HepG2 (cell line): ENCODE results near the gene ADAMTSL4. TPM values are rescaled to one million over a fixed set of nuclear protein-coding genes. Genes with fewer than 3 reads are reported as not detected.
A peak's percentile ranks its signal among the peaks of the same experiment; 100 is the strongest.

Experiments used
- AGO1 ChIP-seq: fragments of 200-400 bp; formaldehyde crosslinking; IDR thresholded peaks from 2 replicates; pipeline ENCODE4 v1.6.1; 2017; ENCODE audit warnings: mild to moderate bottlenecking, low read depth, low read length, moderate library complexity; ENCODE audit not compliant: poor library complexity, severe bottlenecking
- ATF4 ChIP-seq, 2 experiments: fragments of 450-650 bp in 1 of 2; sonication (generic) in 1 of 2; formaldehyde crosslinking; IDR thresholded peaks; 2 replicates each; pipeline versions ENCODE4 v1.5.0 to v1.8.0; 2020 to 2022; ENCODE audit warnings: mild to moderate bottlenecking in 1 of 2, missing genetic modification reagents in 1 of 2
- CREM ChIP-seq, 2 experiments: sonication (generic) in 1 of 2; formaldehyde crosslinking in 1 of 2; IDR thresholded peaks; 2 replicates each; pipeline versions ENCODE4 v1.4.0 to v1.6.1; 2016 to 2020; ENCODE audit warnings: antibody characterized with exemption in 1 of 2, mild to moderate bottlenecking in 1 of 2, missing genetic modification reagents in 1 of 2
- ESRRA ChIP-seq: sonication (generic); formaldehyde crosslinking; IDR thresholded peaks from 2 replicates; pipeline ENCODE4 v1.5.1; 2020; ENCODE audit warnings: mild to moderate bottlenecking, low read depth, missing genetic modification reagents
- FOXP1 ChIP-seq, 2 experiments: fragments of 450-650 bp in 1 of 2; IDR thresholded peaks; 2 replicates each; pipeline ENCODE4 v1.6.1; 2017 to 2018; ENCODE audit warnings: antibody characterized with exemption in 1 of 2
- KAT7 ChIP-seq: IDR thresholded peaks from 2 replicates; pipeline ENCODE4 v1.6.1; 2018; ENCODE audit warnings: borderline replicate concordance, missing compliant biosample characterization
- MAX ChIP-seq: IDR thresholded peaks from 2 replicates; pipeline ENCODE4 v1.6.1; 2012; ENCODE audit warnings: inconsistent platforms
- SRSF1 ChIP-seq: fragments of 200-400 bp; formaldehyde crosslinking; optimal IDR thresholded peaks from 2 replicates; pipeline ENCODE3; 2017; ENCODE audit warnings: mild to moderate bottlenecking, low read depth, low read length, moderate library complexity
- TOPORS ChIP-seq: sonication (generic); formaldehyde crosslinking; IDR thresholded peaks from 2 replicates; pipeline ENCODE4 v1.8.0; 2023; ENCODE audit warnings: mild to moderate bottlenecking, missing genetic modification reagents
- ZBTB42 ChIP-seq: sonication (generic); formaldehyde crosslinking; IDR thresholded peaks from 2 replicates; pipeline ENCODE4 v1.5.0; 2020; ENCODE audit warnings: mild to moderate bottlenecking, missing genetic modification reagents
- ZNF232 ChIP-seq: sonication (generic); formaldehyde crosslinking; IDR thresholded peaks from 2 replicates; pipeline ENCODE4 v1.4.0; 2020; ENCODE audit warnings: missing genetic modification reagents, borderline replicate concordance
- ZNF362 ChIP-seq: sonication (generic); formaldehyde crosslinking; IDR thresholded peaks from 2 replicates; pipeline ENCODE4 v1.4.0; 2020; ENCODE audit warnings: missing genetic modification reagents, mild to moderate bottlenecking, borderline replicate concordance
- ZNF564 ChIP-seq: sonication (generic); formaldehyde crosslinking; IDR thresholded peaks from 2 replicates; pipeline ENCODE4 v1.8.1; 2023; ENCODE audit warnings: mild to moderate bottlenecking, missing genetic modification reagents
- ZNF589 ChIP-seq: sonication (generic); formaldehyde crosslinking; conservative IDR thresholded peaks from 2 replicates; pipeline ENCODE4 v1.8.0; 2022; ENCODE audit warnings: mild to moderate bottlenecking, moderate library complexity, missing genetic modification reagents
- ZNF607 ChIP-seq: sonication (generic); formaldehyde crosslinking; IDR thresholded peaks from 2 replicates; pipeline ENCODE4 v1.5.1; 2020; ENCODE audit warnings: missing genetic modification reagents, mild to moderate bottlenecking, borderline replicate concordance
- ZNF770 ChIP-seq: sonication (generic); formaldehyde crosslinking; IDR thresholded peaks from 2 replicates; pipeline ENCODE4 v1.5.0; 2020; ENCODE audit warnings: mild to moderate bottlenecking, missing genetic modification reagents
- polyA plus RNA-seq, 8 experiments: library from polyadenylated mRNA; depleted of rRNA in 3 of 8; stranded (reverse) in 7 of 8; unstranded in 1 of 8; fragments of >200 nt; fragmentation: Illumina TruSeq in 4 of 8; extraction: Trizol in 4 of 8; gene quantifications; 2 replicates each; pipeline versions ENCODE4 v1.2.1 to v1.2.3, GENCODE V29; 2011 to 2016; ENCODE audit warnings: low read depth in 4 of 8, missing spikeins in 1 of 8, mixed read lengths in 1 of 8; ENCODE audit not compliant: insufficient read depth in 1 of 8
- total RNA-seq, 5 experiments: library from RNA; depleted of rRNA; stranded (reverse); fragments of >200 nt; fragmentation: Illumina TruSeq; extraction: Trizol; gene quantifications; 2 replicates each; pipeline ENCODE4 v1.2.3, GENCODE V29; 2016; ENCODE audit warnings: low read depth in 1 of 5

Gene ADAMTSL4
- total and polyA plus RNA-seq, 2 of the 13 experiments (the other 11 are each of a cell fraction or from before 2014, with no cell fraction given): 3.9 to 16.4 TPM

- TF ChIP-seq AGO1: peak; percentile 10
- TF ChIP-seq ZNF232 (CRISPR knock-in tag): 0 out of 2 replicates have a peak, but pooled peaks have one; percentile 50
- TF ChIP-seq CREM (IDR thresholded peaks at IDR 0.05): 0 out of 2 replicates have a peak, but pooled peaks have one; percentile 11
- TF ChIP-seq CREM (CRISPR knock-in tag; IDR thresholded peaks at IDR 0.05): no peak
- TF ChIP-seq ZNF564 (CRISPR knock-in tag): peak; percentile 26; the same call in 1 of the 2 replicates
- TF ChIP-seq TOPORS (CRISPR knock-in tag): 0 out of 2 replicates have a peak, but pooled peaks have one; percentile 6
- TF ChIP-seq ZNF607 (CRISPR knock-in tag): 0 out of 2 replicates have a peak, but pooled peaks have one; percentile 51
- TF ChIP-seq SRSF1: peak; percentile 61
- no peak for TF ChIP-seq ZNF770 (CRISPR knock-in tag)
- TF ChIP-seq ZNF589: 0 out of 2 replicates have a peak, but pooled peaks have one; percentile 6
- TF ChIP-seq MAX: no peak
- TF ChIP-seq KAT7 (CRISPR knock-in tag): 0 out of 2 replicates have a peak, but pooled peaks have one; percentile 8
- TF ChIP-seq ZBTB42 (CRISPR knock-in tag): 0 out of 2 replicates have a peak, but pooled peaks have one; percentile 1
- 0 out of 2 replicates have a peak, but pooled peaks have one; percentile 11 for TF ChIP-seq ZNF362 (CRISPR knock-in tag)
- TF ChIP-seq FOXP1 (IDR thresholded peaks at IDR 0.05): no peak
- no peak for TF ChIP-seq FOXP1 (CRISPR knock-in tag; IDR thresholded peaks at IDR 0.05)
- TF ChIP-seq ESRRA: no peak
- peak in 1 of 2 experiments; percentile 55; a peak in 2 of 4 replicates for TF ChIP-seq ATF4 (CRISPR knock-in tag; IDR thresholded peaks at IDR 0.05)
Observed at GRCh38 chr1:150516050-150516591, 33.1 kb upstream of the ADAMTSL4 start (continued).
